ENCODE data around the gene PIGV.

Gene PIGV

GRCh38 chr1:26787706-26788514 is at the start of gene PIGV:
TSS of gene PIGV (plus strand) at chr1:26787950. CDS start at chr1:26790816, 2,866 bp downstream.
- no peak for TF ChIP-seq CTCF (IDR thresholded peaks at IDR 0.05; ENCODE audit: low read depth, low read length, missing control alignments)
- DNase-seq (ENCODE audit: extremely low read depth, low read depth): no peak
- peak within 1 kb of the TSS; percentile 65 for H3K4me3 ChIP-seq (replicated peaks; ENCODE audit: low read depth, low read length)

- no peak overlapping the region for H3K4me3 ChIP-seq (replicated peaks; ENCODE audit: low read depth, low read length)
- TF ChIP-seq CTCF (IDR thresholded peaks at IDR 0.05; ENCODE audit: low read depth, low read length, missing control alignments): no peak
- DNase-seq (ENCODE audit: extremely low read depth, low read depth): no peak
Measured at GRCh38 chr1:26739329-26739914, 48.3 kb upstream of the PIGV start.

GRCh38 chr1:26740023-26740634 is 47.6 kb upstream of the PIGV start:
- no peak for DNase-seq (ENCODE audit: extremely low read depth, low read depth)
- H3K4me3 ChIP-seq (replicated peaks; ENCODE audit: low read depth, low read length): no peak overlapping the region
- TF ChIP-seq CTCF (IDR thresholded peaks at IDR 0.05; ENCODE audit: low read depth, low read length, missing control alignments): no peak

GRCh38 chr1:26740952-26741351 is 46.8 kb upstream of the PIGV start:
- H3K4me3 ChIP-seq (replicated peaks; ENCODE audit: low read depth, low read length): no peak overlapping the region
- no peak for TF ChIP-seq CTCF (IDR thresholded peaks at IDR 0.05; ENCODE audit: low read depth, low read length, missing control alignments)
- no peak for DNase-seq (ENCODE audit: extremely low read depth, low read depth)

GRCh38 chr1:26743426-26744059 is 44.2 kb upstream of the PIGV start:
- no peak for DNase-seq (ENCODE audit: extremely low read depth, low read depth)
- no peak for TF ChIP-seq CTCF (IDR thresholded peaks at IDR 0.05; ENCODE audit: low read depth, low read length, missing control alignments)
- H3K4me3 ChIP-seq (replicated peaks; ENCODE audit: low read depth, low read length): no peak overlapping the region

- DNase-seq (ENCODE audit: extremely low read depth, low read depth): peak; percentile 85
- H3K4me3 ChIP-seq (replicated peaks; ENCODE audit: low read depth, low read length): no peak overlapping the region
- TF ChIP-seq CTCF (IDR thresholded peaks at IDR 0.05; ENCODE audit: low read depth, low read length, missing control alignments): no peak
Measured at GRCh38 chr1:26744075-26744959, 43.4 kb upstream of the PIGV start.
